Measurements from ENCODE around the gene ZNF621.

The ZNF621 gene

DNA sequence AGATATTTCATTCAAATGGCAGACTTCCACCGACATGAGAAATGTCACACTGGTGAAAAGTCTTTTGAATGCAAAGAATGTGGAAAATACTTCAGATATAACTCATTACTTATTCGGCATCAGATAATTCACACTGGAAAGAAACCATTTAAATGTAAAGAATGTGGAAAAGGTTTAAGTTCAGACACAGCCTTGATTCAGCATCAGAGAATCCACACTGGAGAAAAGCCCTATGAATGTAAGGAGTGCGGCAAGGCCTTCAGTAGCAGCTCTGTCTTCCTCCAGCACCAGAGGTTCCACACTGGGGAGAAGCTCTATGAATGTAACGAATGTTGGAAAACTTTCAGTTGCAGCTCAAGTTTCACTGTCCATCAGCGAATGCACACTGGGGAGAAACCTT, 8.6 kb upstream of the ZNF621 start:
- no peak for TF ChIP-seq GATA3 (IDR thresholded peaks at IDR 0.05; ENCODE audit: low read depth, low read length)
- TF ChIP-seq GATA2 (IDR thresholded peaks at IDR 0.05; ENCODE audit: low read depth, low read length) = no peak

- no peak for TF ChIP-seq GATA2 (IDR thresholded peaks at IDR 0.05; ENCODE audit: low read depth, low read length)
- TF ChIP-seq GATA3 (IDR thresholded peaks at IDR 0.05; ENCODE audit: low read depth, low read length) = no peak
These were observed 6.7 kb upstream of the ZNF621 start for GRCh38 chr3:40518067-40518466.

DNA sequence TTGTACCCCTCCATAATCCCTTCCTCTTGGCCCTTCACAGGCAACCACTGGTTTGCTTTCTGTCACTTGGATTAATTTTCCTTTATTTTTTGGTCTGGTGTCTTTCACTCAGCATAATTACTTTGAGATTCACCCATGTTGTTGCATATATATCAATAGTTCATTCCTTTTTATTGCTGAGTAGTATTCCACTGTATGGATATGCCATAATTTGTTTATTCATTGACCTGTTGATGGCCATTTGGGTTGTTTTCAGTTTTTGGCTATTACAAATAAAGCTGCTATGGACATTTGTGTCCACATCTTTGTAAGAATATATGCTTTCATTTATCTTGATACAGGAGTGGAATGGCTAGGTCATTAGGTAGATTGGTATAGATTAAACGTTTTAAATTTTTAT, 5.9 kb upstream of the ZNF621 start:
- TF ChIP-seq GATA2 (IDR thresholded peaks at IDR 0.05; ENCODE audit: low read depth, low read length) = no peak
- TF ChIP-seq GATA3 (IDR thresholded peaks at IDR 0.05; ENCODE audit: low read depth, low read length) = no peak

- no peak for TF ChIP-seq GATA3 (IDR thresholded peaks at IDR 0.05; ENCODE audit: low read depth, low read length)
- no peak for TF ChIP-seq GATA2 (IDR thresholded peaks at IDR 0.05; ENCODE audit: low read depth, low read length)
These were observed 3.5 kb upstream of the ZNF621 start for GRCh38 chr3:40521254-40521653.

GRCh38 chr3:40523781-40524180, 979 bp upstream of the ZNF621 start:
- TF ChIP-seq GATA3 (IDR thresholded peaks at IDR 0.05; ENCODE audit: low read depth, low read length) (no peak), GATA2 (IDR thresholded peaks at IDR 0.05; ENCODE audit: low read depth, low read length) (no peak)

DNA sequence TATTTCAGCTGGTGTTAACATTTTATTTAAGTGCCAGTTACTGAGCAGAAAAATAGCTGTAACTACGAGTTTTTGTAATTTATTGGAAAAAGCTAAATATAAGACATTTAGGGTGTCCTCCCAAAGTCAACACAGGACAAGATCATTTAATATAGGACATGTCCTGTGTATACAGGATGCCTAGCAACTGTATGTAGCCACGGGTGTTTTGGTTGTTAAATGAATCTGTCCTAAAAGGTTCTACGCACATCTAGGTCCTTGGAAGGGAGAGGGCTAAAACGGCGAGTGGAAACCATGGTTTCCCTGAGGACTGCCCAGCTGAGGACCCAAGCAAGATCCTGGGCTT, 565 bp upstream of the ZNF621 start:
- TF ChIP-seq GATA3 (IDR thresholded peaks at IDR 0.05; ENCODE audit: low read depth, low read length) = no peak
- TF ChIP-seq GATA2 (IDR thresholded peaks at IDR 0.05; ENCODE audit: low read depth, low read length) = no peak

DNA sequence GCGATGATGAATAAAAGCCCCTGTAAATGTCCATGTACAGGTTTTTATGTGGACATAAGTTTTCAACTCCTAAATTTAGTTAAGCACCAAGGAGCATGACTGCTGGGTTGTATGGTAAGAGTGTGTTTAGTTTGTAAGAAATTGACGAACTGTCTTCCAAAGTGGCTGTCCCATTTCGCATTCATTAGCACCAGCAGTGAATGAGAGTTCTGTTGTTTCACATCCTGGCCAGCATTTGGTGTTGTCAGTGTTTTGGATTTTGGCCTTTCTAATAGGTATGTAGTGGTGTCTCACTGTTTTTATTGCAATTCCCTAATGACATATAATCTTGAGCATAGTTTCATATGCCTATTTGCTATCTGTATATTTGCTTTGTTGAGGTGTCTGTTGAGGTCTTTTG, 3.7 kb downstream of the ZNF621 start:
- TF ChIP-seq GATA3 (IDR thresholded peaks at IDR 0.05; ENCODE audit: low read depth, low read length) (no peak), GATA2 (IDR thresholded peaks at IDR 0.05; ENCODE audit: low read depth, low read length) (no peak)

- TF ChIP-seq GATA2 (IDR thresholded peaks at IDR 0.05; ENCODE audit: low read depth, low read length) = no peak
These were observed 7.5 kb downstream of the ZNF621 start for GRCh38 chr3:40532252-40532651.

GRCh38 chr3:40534283-40534682, 9.5 kb downstream of the ZNF621 start:
- TF ChIP-seq GATA2 (IDR thresholded peaks at IDR 0.05; ENCODE audit: low read depth, low read length) = no peak

- TF ChIP-seq GATA3 (IDR thresholded peaks at IDR 0.05; ENCODE audit: low read depth, low read length) (no peak), GATA2 (IDR thresholded peaks at IDR 0.05; ENCODE audit: low read depth, low read length) (no peak)
These were observed 22.1 kb downstream of the ZNF621 start for GRCh38 chr3:40546816-40547215.

DNA sequence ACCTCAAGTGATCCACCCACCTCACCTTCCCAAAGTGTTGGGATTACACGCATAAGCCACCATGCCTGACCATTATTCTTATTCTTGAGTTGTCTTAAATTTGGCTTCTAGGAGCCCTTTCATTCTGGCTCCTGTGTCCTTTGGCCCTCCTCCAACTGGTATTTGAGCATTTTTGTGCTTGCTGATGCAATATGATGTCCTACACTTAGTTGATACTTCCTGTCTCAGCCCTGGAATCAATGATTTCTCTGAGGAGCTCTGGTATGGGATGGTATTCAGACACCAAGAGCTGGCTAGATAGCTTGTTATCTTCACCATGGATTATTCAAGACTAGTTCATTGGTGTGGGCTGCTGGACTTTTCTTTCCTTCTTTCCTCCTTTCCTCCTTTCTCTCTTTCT, 25.4 kb downstream of the ZNF621 start:
- TF ChIP-seq GATA2 (IDR thresholded peaks at IDR 0.05; ENCODE audit: low read depth, low read length) (no peak), GATA3 (IDR thresholded peaks at IDR 0.05; ENCODE audit: low read depth, low read length) (no peak)

DNA sequence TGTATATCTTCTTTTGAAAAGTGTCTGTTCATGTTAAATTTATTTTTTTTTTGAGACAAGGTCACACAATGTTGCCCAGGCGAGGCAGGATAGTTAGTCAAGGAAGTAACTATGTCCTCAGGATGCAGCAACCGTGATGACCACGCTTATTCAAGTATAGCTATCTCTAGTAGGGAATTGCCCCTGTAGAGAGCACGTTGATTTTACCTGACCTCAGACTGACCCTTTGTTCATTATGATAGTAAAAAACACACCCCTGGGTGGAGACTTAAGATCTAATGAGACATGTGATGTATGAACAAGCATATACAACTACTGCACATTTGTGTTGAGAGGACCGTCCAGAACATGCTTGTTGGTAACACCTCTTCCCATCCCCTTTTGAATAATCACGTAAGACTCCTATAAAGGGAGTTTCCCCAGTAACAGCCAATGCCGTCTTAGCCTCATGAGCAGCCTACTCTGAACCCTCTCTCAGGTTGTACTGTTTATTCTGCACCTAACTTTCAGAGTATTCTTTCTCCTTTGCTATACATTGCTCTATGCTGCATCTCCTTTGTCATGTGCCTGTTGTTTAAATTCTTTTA, 32.9 kb downstream of the ZNF621 start:
- TF ChIP-seq GATA2 (IDR thresholded peaks at IDR 0.05; ENCODE audit: low read depth, low read length) (no peak), GATA3 (IDR thresholded peaks at IDR 0.05; ENCODE audit: low read depth, low read length) (no peak)

DNA sequence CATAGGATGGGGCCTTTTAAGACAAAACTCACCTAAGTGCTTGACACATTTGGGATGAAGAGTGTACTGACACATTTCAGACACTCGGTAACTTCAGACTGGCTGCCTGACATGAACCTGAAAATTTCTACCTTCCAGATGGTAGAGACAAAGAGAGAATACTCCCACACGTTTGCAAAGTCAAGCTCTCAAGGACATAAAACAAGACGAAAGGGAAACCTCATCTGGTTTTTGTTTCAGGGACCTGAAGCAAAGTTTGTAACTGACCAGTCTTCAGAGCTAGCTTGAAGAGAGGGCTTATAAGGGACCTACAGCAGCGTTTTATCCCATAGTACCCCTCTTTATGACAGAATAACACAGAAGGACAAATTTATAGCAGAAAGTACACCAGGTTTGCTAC, 41.9 kb downstream of the ZNF621 start:
- TF ChIP-seq GATA3 (IDR thresholded peaks at IDR 0.05; ENCODE audit: low read depth, low read length) = no peak
- TF ChIP-seq GATA2 (IDR thresholded peaks at IDR 0.05; ENCODE audit: low read depth, low read length) = no peak

GRCh38 chr3:40572588-40572987, 47.8 kb downstream of the ZNF621 start:
- TF ChIP-seq GATA3 (IDR thresholded peaks at IDR 0.05; ENCODE audit: low read depth, low read length) (no peak), GATA2 (IDR thresholded peaks at IDR 0.05; ENCODE audit: low read depth, low read length) (no peak)

- TF ChIP-seq GATA2 (IDR thresholded peaks at IDR 0.05; ENCODE audit: low read depth, low read length) (no peak), GATA3 (IDR thresholded peaks at IDR 0.05; ENCODE audit: low read depth, low read length) (no peak)
These were observed 49.3 kb downstream of the ZNF621 start for GRCh38 chr3:40574050-40574449.

DNA sequence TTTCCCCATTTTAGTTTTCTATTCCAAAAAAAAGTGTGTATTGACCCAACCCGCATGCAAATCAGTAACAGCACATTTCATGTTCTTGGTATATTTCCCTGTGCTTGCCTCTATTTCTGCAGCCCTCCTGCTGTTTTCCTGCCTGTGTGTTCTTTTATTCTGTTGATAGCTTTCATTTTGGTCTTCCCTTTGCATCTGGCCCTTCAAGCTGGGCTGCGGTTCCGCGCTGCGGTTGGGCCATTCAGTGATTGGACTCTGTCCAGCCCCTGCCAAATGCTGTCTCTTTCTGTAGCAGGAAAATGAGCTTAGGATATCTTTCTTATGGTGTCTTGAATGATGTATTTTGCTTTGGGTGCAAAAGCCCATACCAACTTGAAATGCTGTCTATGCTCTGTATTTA, 49.9 kb downstream of the ZNF621 start:
- TF ChIP-seq GATA2 (IDR thresholded peaks at IDR 0.05; ENCODE audit: low read depth, low read length) (no peak), GATA3 (IDR thresholded peaks at IDR 0.05; ENCODE audit: low read depth, low read length) (no peak)

Measured in SH-SY5Y (cell line).